A549 treated with Mapracorat at 1 μM for 4 hours (cell line): ENCODE data around the gene ACTRT3. TPM values are rescaled to one million over a fixed set of nuclear protein-coding genes. Genes with fewer than 3 reads are reported as not detected.

Experiments used
- total RNA-seq: library from RNA; stranded (reverse); fragments of 200-300 nt; extraction: Qiagen RNA extraction; gene quantifications from 5 replicates; pipeline ENCODE4 v1.2.3, GENCODE V29; 2022

Gene ACTRT3
- total RNA-seq = 2.2 to 3.1 TPM (median 2.8 TPM) in 5 replicates

GRCh38 chr3:169769287-169770181, at the start of gene ACTRT3:
TSS of gene ACTRT3 (minus strand) at chr3:169769561. CDS start at chr3:169769520, 41 bp downstream.

GRCh38 chr3:169812332-169813235, 43.2 kb upstream of the ACTRT3 start, which contains the start of the genes LRRC34 and LRRIQ4:
TSS of gene LRRC34 (minus strand) at chr3:169812904. CDS start at chr3:169812548, 356 bp downstream.
TSS of gene LRRIQ4 (plus strand) at chr3:169812870. CDS start at chr3:169821922, 9,052 bp downstream.

GRCh38 chr3:169772897-169773816, 3.8 kb upstream of the ACTRT3 start, which contains the start of gene MYNN:
TSS of gene MYNN (plus strand) at chr3:169773396. CDS start at chr3:169774296, 900 bp downstream.

GRCh38 chr3:169764882-169765612, 4.3 kb downstream of the ACTRT3 start, which contains the start of gene TERC:
TSS of gene TERC (minus strand) at chr3:169765060.

Other genes starting within 250 kb of the ACTRT3 start
- 0.05 TPM in 1 of 5 replicates, not detected in the others for gene MECOM, start 105.8 kb downstream of the ACTRT3 start, total RNA-seq
- gene TERC, start 4.5 kb downstream of the ACTRT3 start, total RNA-seq = 0.42 TPM in 1 of 5 replicates, not detected in the others
- gene MYNN, start 3.8 kb upstream of the ACTRT3 start, total RNA-seq = 7.7 to 10.6 TPM (median 9.6 TPM) in 5 replicates
- gene LRRIQ4, start 43.3 kb upstream of the ACTRT3 start, total RNA-seq = not detected in 5 replicates
- gene LRRC34, start 43.3 kb upstream of the ACTRT3 start, total RNA-seq = not detected in 5 replicates
- not detected in 5 replicates for gene LRRC31, start 100.4 kb upstream of the ACTRT3 start, total RNA-seq
- not detected in 5 replicates for gene SAMD7, start 142.0 kb upstream of the ACTRT3 start, total RNA-seq
- gene SEC62, start 197.2 kb upstream of the ACTRT3 start, total RNA-seq = 78.3 to 130 TPM (median 88.5 TPM) in 5 replicates